Body of pancreas (tissue), 4 donors: ENCODE results near the gene CYBC1. TPM values are rescaled to one million over a fixed set of nuclear protein-coding genes. Genes with fewer than 3 reads are reported as not detected.

Source experiments
- ATAC-seq: fragments of 150-250 bp; one replicate; pipeline ENCODE4 v1.9.1; 2016
- DNase-seq, 4 donors: peaks; one replicate each; pipeline ENCODE4 v3.0.0-alpha.2; 2019
- H3K27ac ChIP-seq, 4 donors: fragments of 200-600 bp; sonication (generic); 1 replicate in 3 of 4; 2 replicates in 1 of 4; pipeline versions ENCODE4 v1.5.1 to v1.6.1; 2016 to 2019; ENCODE audit warnings: mild to moderate bottlenecking in 1 of 4, mixed read lengths in 1 of 4, moderate library complexity in 1 of 4
- H3K27me3 ChIP-seq, 2 donors: fragments of 200-600 bp; sonication (generic); one replicate each; pipeline ENCODE4 v1.6.0; 2016; ENCODE audit warnings: mild to moderate bottlenecking in 1 of 2
- H3K36me3 ChIP-seq, 2 donors: fragments of 200-600 bp; sonication (generic); replicated peaks in 1 of 2; 2 replicates each; pipeline ENCODE4 v1.5.1; 2016; ENCODE audit warnings: low read depth in 2 of 2; ENCODE audit not compliant: insufficient read depth in 1 of 2
- H3K4me1 ChIP-seq: fragments of 200-600 bp; sonication (generic); one replicate; pipeline ENCODE4 v1.6.0; 2016
- H3K4me3 ChIP-seq, 2 donors: fragments of 200-600 bp; sonication (generic); 1 replicate in 1 of 2; 2 replicates in 1 of 2; pipeline ENCODE4 v1.5.1; 2016 to 2019
- H3K9me3 ChIP-seq, 3 donors: fragments of 200-600 bp; sonication (generic); 1 replicate in 2 of 3; 2 replicates in 1 of 3; pipeline ENCODE4 v1.5.1; 2016
- POLR2A ChIP-seq, 3 donors: fragments of 450-650 bp; IDR thresholded peaks; one replicate each; pipeline ENCODE4 v1.6.1; 2016; ENCODE audit warnings: antibody characterized with exemption in 3 of 3, mild to moderate bottlenecking in 2 of 3
- WGBS, 2 donors: methylation state at CpG; one replicate each; pipeline ENCODE4 v1.1.5; 2017; 5-methylcytosine and 5-hydroxymethylcytosine counted together
- intact Hi-C: fragments of 100-400 bp; cut with DNase I; formaldehyde crosslinking; loops from one replicate; pipeline ENCODE4 v1.15.1; 2023
- small RNA-seq: library from RNA; depleted of rRNA; stranded (forward); fragments of <200 nt; gene quantifications from one replicate; pipeline ENCODE3, GENCODE V24; 2016
- total RNA-seq, 2 donors: library from RNA; depleted of rRNA; stranded (reverse); fragments of >200 nt; gene quantifications; one replicate each; pipeline ENCODE4 v1.1.0, GENCODE V29; 2016
- TF ChIP-seq, protein P1 (sequence below), 7 experiments: fragments of 450-650 bp in 4 of 7; fragments of 200-600 bp in 3 of 7; sonication (generic) in 3 of 7; IDR thresholded peaks; one replicate each; pipeline ENCODE4 v1.5.1; 2016 to 2019; ENCODE audit warnings: antibody characterized with exemption in 7 of 7

CYBC1 gene
- total RNA-seq, 2 donors from 2014 or later: 53.1 to 68.2 TPM

- 89 to 95% methylated on average over 26 to 36 of the region's 38 CpGs for WGBS, 2 donors
- no peak for DNase-seq
- Histone ChIP-seq H3K27me3 (no peaks in the 10 kb centered on the region), H3K36me3 (no peaks in the 10 kb centered on the region), H3K9me3 (no peaks in the 10 kb centered on the region), H3K4me1 (no peaks in the 10 kb centered on the region), H3K4me3 (no peak overlapping the region), H3K27ac (no peak overlapping the region)
- no peak for ATAC-seq
- TF ChIP-seq, protein P1, sequence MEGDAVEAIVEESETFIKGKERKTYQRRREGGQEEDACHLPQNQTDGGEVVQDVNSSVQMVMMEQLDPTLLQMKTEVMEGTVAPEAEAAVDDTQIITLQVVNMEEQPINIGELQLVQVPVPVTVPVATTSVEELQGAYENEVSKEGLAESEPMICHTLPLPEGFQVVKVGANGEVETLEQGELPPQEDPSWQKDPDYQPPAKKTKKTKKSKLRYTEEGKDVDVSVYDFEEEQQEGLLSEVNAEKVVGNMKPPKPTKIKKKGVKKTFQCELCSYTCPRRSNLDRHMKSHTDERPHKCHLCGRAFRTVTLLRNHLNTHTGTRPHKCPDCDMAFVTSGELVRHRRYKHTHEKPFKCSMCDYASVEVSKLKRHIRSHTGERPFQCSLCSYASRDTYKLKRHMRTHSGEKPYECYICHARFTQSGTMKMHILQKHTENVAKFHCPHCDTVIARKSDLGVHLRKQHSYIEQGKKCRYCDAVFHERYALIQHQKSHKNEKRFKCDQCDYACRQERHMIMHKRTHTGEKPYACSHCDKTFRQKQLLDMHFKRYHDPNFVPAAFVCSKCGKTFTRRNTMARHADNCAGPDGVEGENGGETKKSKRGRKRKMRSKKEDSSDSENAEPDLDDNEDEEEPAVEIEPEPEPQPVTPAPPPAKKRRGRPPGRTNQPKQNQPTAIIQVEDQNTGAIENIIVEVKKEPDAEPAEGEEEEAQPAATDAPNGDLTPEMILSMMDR (IDR thresholded peaks at IDR 0.05): no peak
- no peak for TF ChIP-seq POLR2A (IDR thresholded peaks at IDR 0.05)
- intact Hi-C loops: no loop called here
Measured at GRCh38 chr17:82397449-82398335, 52.9 kb downstream of the CYBC1 start.

DNA sequence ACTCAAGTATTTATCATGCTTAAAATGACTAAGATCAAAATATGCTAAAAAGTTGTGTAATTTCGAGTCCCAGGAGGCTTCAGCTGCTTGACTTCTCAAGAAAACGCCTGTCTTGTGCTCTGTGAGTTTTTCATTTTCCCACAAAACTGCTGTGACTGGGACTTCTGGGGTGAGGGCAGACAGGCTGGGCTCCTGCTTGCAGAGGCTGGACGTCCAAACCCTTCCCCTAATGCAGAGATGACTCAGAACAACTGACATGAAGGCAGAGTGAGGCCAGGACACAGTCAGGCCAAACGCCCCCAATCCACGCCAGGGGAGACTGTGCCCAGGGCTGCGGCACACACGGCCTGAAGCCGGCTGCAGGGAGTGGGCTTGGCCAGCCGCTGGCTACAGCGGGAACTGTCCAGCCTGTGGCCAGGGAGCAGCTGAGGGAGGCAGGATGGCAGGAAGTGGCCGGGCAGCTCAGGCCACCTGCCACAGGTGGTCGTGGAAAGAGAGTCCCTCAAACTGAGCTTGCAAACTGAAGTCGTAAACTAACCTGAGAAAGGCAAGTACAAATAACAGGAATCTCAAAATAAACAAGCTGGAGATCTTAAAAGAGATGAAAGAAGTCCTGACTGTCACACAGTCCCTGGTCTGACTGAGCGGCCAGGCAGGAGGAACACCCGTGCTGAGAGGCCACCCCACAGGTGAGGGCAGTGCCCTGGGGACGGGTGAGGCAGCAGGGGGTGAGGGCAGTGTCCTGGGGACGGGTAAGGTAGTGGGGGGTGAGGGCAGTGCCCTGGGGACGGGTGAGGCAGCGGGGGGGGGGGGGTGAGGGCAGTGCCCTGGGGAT, 53.7 kb downstream of the CYBC1 start:
- ATAC-seq (no peak), DNase-seq (no peak)
- Histone ChIP-seq H3K4me3 (no peak overlapping the region), H3K9me3 (no peaks in the 10 kb centered on the region), H3K27me3 (no peaks in the 10 kb centered on the region), H3K36me3 (peaks cover 0 to 2% of the 10 kb centered on the region in 2 donors), H3K4me1 (no peaks in the 10 kb centered on the region), H3K27ac (no peak overlapping the region)
- TF ChIP-seq, protein P1 (IDR thresholded peaks at IDR 0.05): no peak
- TF ChIP-seq POLR2A (IDR thresholded peaks at IDR 0.05): no peak
- intact Hi-C loops: no loop called here
- 67 to 79% methylated on average over 16 of the region's 19 CpGs for WGBS, 2 donors

GRCh38 chr17:82394278-82394677, 56.3 kb downstream of the CYBC1 start:
- no peak for ATAC-seq
- 89 to 96% methylated on average over 9 to 12 of the region's 12 CpGs for WGBS, 2 donors
- TF ChIP-seq POLR2A (IDR thresholded peaks at IDR 0.05): no peak
- TF ChIP-seq, protein P1 (IDR thresholded peaks at IDR 0.05): no peak
- Histone ChIP-seq H3K27ac (no peak overlapping the region), H3K9me3 (no peaks in the 10 kb centered on the region), H3K36me3 (peaks cover 0 to 2% of the 10 kb centered on the region in 2 donors), H3K4me1 (no peaks in the 10 kb centered on the region), H3K27me3 (no peaks in the 10 kb centered on the region), H3K4me3 (no peak overlapping the region)
- no peak for DNase-seq
- intact Hi-C loops: no loop called here

DNA sequence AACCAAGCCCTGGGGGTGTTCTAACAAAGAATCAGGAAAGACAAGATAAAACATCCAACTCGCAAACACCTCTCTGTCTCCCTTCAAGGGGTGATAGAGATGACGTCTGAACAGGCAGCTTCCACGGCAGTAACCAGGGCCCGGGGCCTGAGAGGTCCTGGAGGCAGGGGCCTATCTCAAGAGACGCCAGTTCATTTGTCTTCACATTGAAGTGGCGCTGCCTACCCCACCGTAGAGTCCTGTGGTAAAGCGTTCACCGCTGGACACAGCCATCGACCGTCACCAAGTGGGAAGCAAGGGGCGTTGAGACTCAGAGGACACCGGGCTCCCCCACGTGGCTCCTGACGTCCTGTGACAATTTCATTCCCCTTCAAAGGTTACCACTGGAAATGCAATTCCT, 57.6 kb downstream of the CYBC1 start:
- H3K36me3 ChIP-seq: peaks cover 0 to 2% of the 10 kb centered on the region in 2 donors
- DNase-seq (no peak), ATAC-seq (no peak)
- H3K4me1 ChIP-seq: peaks cover 6% of the 10 kb centered on the region
- no peak overlapping the region for H3K4me3 ChIP-seq
- 88% methylated on average over 14 to 15 of the region's 15 CpGs for WGBS, 2 donors
- no peak overlapping the region for H3K27ac ChIP-seq
- TF ChIP-seq, protein P1 (IDR thresholded peaks at IDR 0.05): no peak
- no peak for TF ChIP-seq POLR2A (IDR thresholded peaks at IDR 0.05)
- intact Hi-C loops: no loop called here
- H3K9me3 ChIP-seq: no peaks in the 10 kb centered on the region
- H3K27me3 ChIP-seq: no peaks in the 10 kb centered on the region

Small RNAs within 50 kb of the gene (small RNA-seq; reads per million reads assigned to genes)
- gene RF00019: not detected

Other genes with a start within 250 kb of the CYBC1 start
- 10 to 100 TPM; 24.1 to 60.3 TPM for gene CCDC57, start 237.9 kb downstream of the CYBC1 start, total RNA-seq
- 1 to 10 TPM; 2.0 to 5.4 TPM for gene SLC16A3, start 221.7 kb downstream of the CYBC1 start, total RNA-seq
- 100 to 1,000 TPM in 1 of 2 donors, 10 to 100 TPM in 1; 37.6 to 116 TPM for gene CSNK1D, start 177.1 kb downstream of the CYBC1 start, total RNA-seq
- not detected for gene CD7, start 133.1 kb downstream of the CYBC1 start, total RNA-seq
- 1 to 10 TPM; 5.4 to 6.3 TPM for gene SECTM1, start 117.0 kb downstream of the CYBC1 start, total RNA-seq
- not detected for gene TEX19, start 91.5 kb downstream of the CYBC1 start, total RNA-seq
- not detected for gene UTS2R, start 79.0 kb downstream of the CYBC1 start, total RNA-seq
- 100 to 1,000 TPM in 1 of 2 donors, 10 to 100 TPM in 1; 54.7 to 188 TPM for gene HEXD, start 32.4 kb downstream of the CYBC1 start, total RNA-seq
- 10 to 100 TPM; 16.8 to 40.0 TPM for gene OGFOD3, start 32.2 kb downstream of the CYBC1 start, total RNA-seq
- 10 to 100 TPM; 14.5 to 85.4 TPM for gene NARF, start 8.0 kb upstream of the CYBC1 start, total RNA-seq
- gene FOXK2, start 69.0 kb upstream of the CYBC1 start, total RNA-seq: 10 to 100 TPM; 10.6 to 25.1 TPM
- 10 to 100 TPM; 45.5 to 49.3 TPM for gene WDR45B, start 197.7 kb upstream of the CYBC1 start, total RNA-seq
- 10 to 100 TPM; 18.2 to 39.9 TPM for gene RAB40B, start 247.9 kb upstream of the CYBC1 start, total RNA-seq